GM13976 (cell line): ENCODE data around the gene TEC.
"Not testable (repeated sequence)": the region's sequence is repeated elsewhere in the genome, so short reads cannot be mapped to it uniquely, and the experiment has no call there.

ENCODE experiments used
- DNase-seq: peaks from one replicate; pipeline ENCODE4 v3.0.0; 2012; ENCODE audit warnings: low spot score
- CTCF ChIP-seq: IDR thresholded peaks from 2 replicates; pipeline ENCODE4 v1.5.1; 2012; ENCODE audit warnings: borderline replicate concordance, mild to moderate bottlenecking; ENCODE audit not compliant: insufficient read depth; ENCODE audit errors: extremely low read depth, missing control alignments, control extremely low read depth
- in situ Hi-C: fragments of 300-500 bp; cut with MboI; formaldehyde crosslinking; loops from one replicate; pipeline ENCODE4 v1.12.0; 2022; ENCODE audit warnings: low sequenced_read_pairs, mixed read lengths, inconsistent platforms; ENCODE audit not compliant: unreplicated experiment

The TEC gene

DNA sequence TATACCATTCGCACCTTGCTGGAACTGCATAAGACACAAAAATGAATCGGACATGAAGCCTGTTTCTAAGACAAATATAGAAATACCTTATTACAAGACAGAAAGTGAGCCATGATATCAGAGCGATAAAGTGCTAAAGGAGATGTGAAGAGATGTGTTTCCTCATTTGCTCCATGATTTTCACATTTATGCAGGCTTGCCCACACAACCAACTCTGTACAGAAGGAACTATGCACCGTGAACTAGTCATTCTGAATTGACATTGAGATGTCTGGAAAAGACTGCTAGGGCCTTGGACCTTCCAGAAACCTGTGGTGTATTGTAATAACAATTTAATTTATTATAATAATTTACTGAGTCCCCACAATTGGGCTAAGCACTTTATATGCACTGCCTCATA lies 97.0 kb downstream of the TEC start:
- no peak for TF ChIP-seq CTCF
- DNase-seq = no peak
- in situ Hi-C loops = no loop called here

DNA sequence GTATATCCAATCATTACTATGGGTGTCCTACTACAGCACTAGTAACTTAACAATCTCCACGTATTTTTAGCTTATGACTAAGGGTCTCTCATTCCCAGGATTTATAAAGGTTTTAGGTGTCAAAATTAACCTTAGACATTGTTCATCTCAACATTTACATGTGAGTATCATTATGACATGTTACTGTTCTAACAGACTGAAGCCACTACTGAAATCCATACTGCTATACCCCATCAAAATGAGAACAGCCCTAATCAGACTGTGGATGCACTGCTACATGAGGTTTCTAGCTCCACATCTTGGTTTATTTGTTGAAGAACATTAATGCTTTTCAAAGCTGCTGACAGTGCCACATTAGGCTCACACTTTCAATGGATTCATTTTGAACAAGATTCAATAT lies 100.0 kb downstream of the TEC start:
- no peak for TF ChIP-seq CTCF
- DNase-seq = no peak
- in situ Hi-C loops = no loop called here

DNA sequence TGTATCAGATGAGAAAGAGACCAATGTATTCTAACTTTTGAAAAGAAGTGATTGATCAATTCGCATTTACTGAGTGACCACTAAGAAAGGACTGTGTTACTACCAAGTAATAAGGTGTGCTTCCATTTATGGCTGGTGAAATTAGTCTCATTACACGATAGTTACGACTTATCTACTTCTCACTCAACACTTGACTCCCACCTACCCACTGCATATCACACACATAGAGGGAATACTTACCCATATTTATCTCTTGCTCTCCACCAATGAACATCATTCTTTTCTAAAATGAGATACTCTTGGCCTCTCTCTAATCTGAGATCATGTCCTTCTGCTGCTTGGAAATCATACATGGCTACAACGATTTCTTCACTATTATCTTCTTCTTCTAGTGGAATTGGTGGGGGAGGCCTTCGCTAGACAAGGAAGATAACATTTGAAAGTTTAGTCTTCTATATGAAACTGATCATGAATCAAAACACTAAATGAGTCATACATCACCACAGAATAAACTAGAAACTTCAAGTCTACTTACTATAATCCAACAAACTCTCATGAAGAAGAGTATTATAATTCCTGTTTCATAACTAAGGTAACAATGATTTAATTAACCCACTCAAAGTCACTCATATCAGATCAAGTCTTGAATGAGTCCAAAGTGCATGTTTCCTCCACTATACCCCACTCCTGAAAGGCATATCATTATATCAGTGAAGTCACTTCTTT lies 101.9 kb downstream of the TEC start:
- no peak for DNase-seq
- in situ Hi-C loops = no loop called here
- TF ChIP-seq CTCF = no peak

DNA sequence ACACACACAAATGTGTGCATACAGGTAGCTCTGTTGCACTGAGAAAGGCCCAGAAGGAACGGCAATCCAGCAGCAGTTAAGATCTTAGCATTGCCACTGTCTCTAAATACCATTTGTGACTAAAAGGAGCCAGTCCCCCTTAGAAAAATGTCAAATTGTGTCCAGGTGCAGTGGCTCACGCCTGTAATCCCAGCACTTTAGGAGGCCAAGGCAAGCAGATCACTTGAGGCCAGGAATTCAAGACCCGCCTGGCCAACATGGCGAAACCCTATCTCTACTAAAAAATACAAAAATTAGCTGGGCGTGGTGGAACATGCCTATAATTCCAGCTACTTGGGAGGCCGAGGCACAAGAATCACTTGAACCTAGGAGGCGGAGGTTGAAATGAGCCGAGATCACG lies 105.1 kb downstream of the TEC start:
- DNase-seq, in situ Hi-C loops: not testable (repeated sequence)

GRCh38 chr4:48163746-48164145 lies 105.9 kb downstream of the TEC start:
- DNase-seq = no peak
- TF ChIP-seq CTCF = no peak
- in situ Hi-C loops = no loop called here

DNA sequence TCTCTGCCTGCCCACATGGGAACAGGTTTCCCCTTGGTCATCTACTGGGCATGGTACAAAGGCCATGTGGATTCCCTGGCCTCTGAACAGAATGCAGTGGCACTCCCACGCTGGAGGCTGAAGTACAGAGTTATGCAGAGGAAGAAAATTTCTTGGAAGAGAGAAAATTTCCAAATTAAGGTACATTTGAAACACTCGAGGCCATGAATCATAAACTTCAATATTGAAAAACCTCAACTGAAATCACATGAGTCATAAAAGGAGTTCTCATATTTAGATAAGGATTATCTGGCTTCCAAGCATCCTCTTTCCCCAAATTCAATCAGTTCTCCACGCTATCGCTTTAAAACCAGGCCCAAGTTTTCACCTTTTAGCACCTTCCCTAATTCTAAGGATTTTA lies 107.5 kb downstream of the TEC start:
- in situ Hi-C loops = no loop called here
- DNase-seq = no peak
- TF ChIP-seq CTCF = no peak

DNA sequence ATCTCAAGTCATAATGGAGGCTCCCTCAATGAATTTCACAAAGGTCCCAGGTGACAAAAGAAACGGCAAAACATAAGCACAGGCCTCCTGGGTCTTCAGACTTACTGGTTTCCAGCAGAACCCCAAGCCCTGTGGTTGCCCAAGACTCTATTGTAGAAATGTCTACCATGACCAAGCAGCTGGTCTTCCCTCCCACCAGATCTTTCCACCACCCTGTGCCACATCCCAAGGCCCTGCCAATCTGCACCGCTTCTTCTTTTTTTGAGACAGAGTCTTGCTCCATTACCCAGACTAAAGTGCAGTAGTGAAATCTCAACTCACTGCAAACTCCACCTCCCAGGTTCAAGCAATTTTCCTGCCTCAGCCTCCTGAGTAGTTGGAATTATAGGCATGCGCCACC lies 112.4 kb downstream of the TEC start:
- in situ Hi-C loops = no loop called here
- no peak for TF ChIP-seq CTCF
- no peak for DNase-seq
